IPS-11a (cell line): ENCODE results near the gene SERTAD1.
"Not testable (repeated sequence)": the region's sequence is repeated elsewhere in the genome, so short reads cannot be mapped to it uniquely, and the experiment has no call there.

Source experiments
- H3K4me3 ChIP-seq: one replicate; pipeline ENCODE4 v1.5.1; 2013; ENCODE audit warnings: low read depth, low read length, control low read depth

SERTAD1 gene

GRCh38 chr19:40423938-40424337 lies 1.9 kb downstream of the SERTAD1 start:
- H3K4me3 ChIP-seq, result no peak overlapping the region

GRCh38 chr19:40422748-40423566 lies 2.8 kb downstream of the SERTAD1 start:
- H3K4me3 ChIP-seq, result no peak overlapping the region

GRCh38 chr19:40421993-40422747 lies 3.6 kb downstream of the SERTAD1 start:
- no peak overlapping the region for H3K4me3 ChIP-seq

GRCh38 chr19:40420766-40421765 lies 4.7 kb downstream of the SERTAD1 start:
- peak overlapping the region; percentile 54 for H3K4me3 ChIP-seq

- peak overlapping the region; percentile 54 for H3K4me3 ChIP-seq
Observed at GRCh38 chr19:40420451-40420765, 5.4 kb downstream of the SERTAD1 start.

- no peak overlapping the region for H3K4me3 ChIP-seq
Observed at GRCh38 chr19:40419780-40420179, 6.0 kb downstream of the SERTAD1 start.

GRCh38 chr19:40419066-40419612 lies 6.7 kb downstream of the SERTAD1 start:
- H3K4me3 ChIP-seq, result no peak overlapping the region

- H3K4me3 ChIP-seq, result no peak overlapping the region
Observed at GRCh38 chr19:40418040-40418439, 7.8 kb downstream of the SERTAD1 start.

GRCh38 chr19:40417643-40417981 lies 8.2 kb downstream of the SERTAD1 start:
- no peak overlapping the region for H3K4me3 ChIP-seq

- H3K4me3 ChIP-seq, result no peak overlapping the region
Observed at GRCh38 chr19:40416918-40417642, 8.7 kb downstream of the SERTAD1 start.

GRCh38 chr19:40415768-40416167 lies 10.0 kb downstream of the SERTAD1 start:
- H3K4me3 ChIP-seq, result no peak overlapping the region

- H3K4me3 ChIP-seq, result no peak overlapping the region
Observed at GRCh38 chr19:40414542-40415535, 11.0 kb downstream of the SERTAD1 start.

GRCh38 chr19:40413291-40413845 lies 12.4 kb downstream of the SERTAD1 start, which contains the start of gene PRX:
Gene PRX (minus strand): TSS chr19:40413378. CDS start chr19:40407932, 5,446 bp downstream.
- H3K4me3 ChIP-seq, result no peak within 1 kb of the TSS

GRCh38 chr19:40412866-40413265 lies 12.9 kb downstream of the SERTAD1 start:
- H3K4me3 ChIP-seq, result no peak overlapping the region

GRCh38 chr19:40411958-40412499 lies 13.8 kb downstream of the SERTAD1 start:
- no peak overlapping the region for H3K4me3 ChIP-seq

- no peak overlapping the region for H3K4me3 ChIP-seq
Observed at GRCh38 chr19:40411125-40411842, 14.5 kb downstream of the SERTAD1 start.

- no peak overlapping the region for H3K4me3 ChIP-seq
Observed at GRCh38 chr19:40410030-40410389, 15.8 kb downstream of the SERTAD1 start.

GRCh38 chr19:40408598-40408925 lies 17.2 kb downstream of the SERTAD1 start:
- not testable (repeated sequence) for H3K4me3 ChIP-seq
